Vagina (tissue), 2 donors: ENCODE results near the gene GPR156. TPM values are rescaled to one million over a fixed set of nuclear protein-coding genes. Genes with fewer than 3 reads are reported as not detected.

Source experiments
- DNase-seq, 2 donors: peaks; one replicate each; pipeline ENCODE4 v3.0.0-alpha.2; 2017; ENCODE audit errors: extremely low spot score in 2 of 2
- H3K27ac ChIP-seq: fragments of 200-600 bp; sonication (generic); one replicate; pipeline ENCODE4 v1.5.1; 2019
- H3K27me3 ChIP-seq: fragments of 200-600 bp; sonication (generic); one replicate; pipeline ENCODE4 v1.5.1; 2019
- H3K36me3 ChIP-seq, 2 donors: fragments of 200-600 bp; sonication (generic); one replicate each; pipeline ENCODE4 v1.5.1; 2017 to 2019
- H3K4me1 ChIP-seq: fragments of 200-600 bp; sonication (generic); one replicate; pipeline ENCODE4 v1.5.1; 2019
- H3K4me3 ChIP-seq, 2 donors: fragments of 200-600 bp; sonication (generic); 1 replicate in 1 of 2; 2 replicates in 1 of 2; pipeline ENCODE4 v1.5.1; 2016 to 2019
- H3K9me3 ChIP-seq: fragments of 200-600 bp; sonication (generic); one replicate; pipeline ENCODE4 v1.5.1; 2019
- POLR2A ChIP-seq, 2 donors: fragments of 450-650 bp; IDR thresholded peaks; one replicate each; pipeline ENCODE4 v1.6.1; 2017; ENCODE audit warnings: antibody characterized with exemption in 2 of 2, mild to moderate bottlenecking in 2 of 2, moderate library complexity in 2 of 2
- POLR2AphosphoS5 ChIP-seq, 2 donors: sonication (generic); formaldehyde crosslinking; IDR thresholded peaks; one replicate each; pipeline ENCODE4 v1.9.0; 2017; ENCODE audit warnings: antibody characterized with exemption in 2 of 2, mild to moderate bottlenecking in 2 of 2, low read depth in 1 of 2; ENCODE audit not compliant: insufficient read depth in 1 of 2
- intact Hi-C: fragments of 100-400 bp; cut with DNase I; formaldehyde crosslinking; loops from one replicate; pipeline ENCODE4 v1.15.1; 2023
- total RNA-seq: library from RNA; depleted of rRNA; stranded (reverse); fragments of >200 nt; gene quantifications from one replicate; pipeline ENCODE4 v1.2.3, GENCODE V29; 2016
- TF ChIP-seq, protein P1 (sequence below), 3 experiments: fragments of 450-650 bp in 2 of 3; fragments of 200-600 bp in 1 of 3; sonication (generic) in 1 of 3; IDR thresholded peaks; one replicate each; pipeline ENCODE4 v1.5.1; 2017 to 2019; ENCODE audit warnings: antibody characterized with exemption in 3 of 3, mild to moderate bottlenecking in 2 of 3, moderate library complexity in 2 of 3

Gene GPR156
- total RNA-seq, 1 donor from 2014 or later: not detected

GRCh38 chr3:120155108-120155507 is 129.9 kb downstream of the GPR156 start:
- no peak for DNase-seq
- intact Hi-C loops: no loop called here
- peaks cover under 1% of the 10 kb centered on the region for H3K4me1 ChIP-seq
- no peak overlapping the region for H3K27ac ChIP-seq
- peaks cover 3% of the 10 kb centered on the region for H3K9me3 ChIP-seq
- H3K27me3 ChIP-seq: no peaks in the 10 kb centered on the region
- H3K36me3 ChIP-seq: no peaks in the 10 kb centered on the region
- TF ChIP-seq POLR2A (IDR thresholded peaks at IDR 0.05) (no peak), POLR2AphosphoS5 (IDR thresholded peaks at IDR 0.05; ENCODE audit: insufficient read depth in 1 of 2, low read depth in 1 of 2) (no peak)
- TF ChIP-seq, protein P1, sequence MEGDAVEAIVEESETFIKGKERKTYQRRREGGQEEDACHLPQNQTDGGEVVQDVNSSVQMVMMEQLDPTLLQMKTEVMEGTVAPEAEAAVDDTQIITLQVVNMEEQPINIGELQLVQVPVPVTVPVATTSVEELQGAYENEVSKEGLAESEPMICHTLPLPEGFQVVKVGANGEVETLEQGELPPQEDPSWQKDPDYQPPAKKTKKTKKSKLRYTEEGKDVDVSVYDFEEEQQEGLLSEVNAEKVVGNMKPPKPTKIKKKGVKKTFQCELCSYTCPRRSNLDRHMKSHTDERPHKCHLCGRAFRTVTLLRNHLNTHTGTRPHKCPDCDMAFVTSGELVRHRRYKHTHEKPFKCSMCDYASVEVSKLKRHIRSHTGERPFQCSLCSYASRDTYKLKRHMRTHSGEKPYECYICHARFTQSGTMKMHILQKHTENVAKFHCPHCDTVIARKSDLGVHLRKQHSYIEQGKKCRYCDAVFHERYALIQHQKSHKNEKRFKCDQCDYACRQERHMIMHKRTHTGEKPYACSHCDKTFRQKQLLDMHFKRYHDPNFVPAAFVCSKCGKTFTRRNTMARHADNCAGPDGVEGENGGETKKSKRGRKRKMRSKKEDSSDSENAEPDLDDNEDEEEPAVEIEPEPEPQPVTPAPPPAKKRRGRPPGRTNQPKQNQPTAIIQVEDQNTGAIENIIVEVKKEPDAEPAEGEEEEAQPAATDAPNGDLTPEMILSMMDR (IDR thresholded peaks at IDR 0.05): no peak
- no peak overlapping the region for H3K4me3 ChIP-seq

- Histone ChIP-seq H3K4me3 (no peak overlapping the region), H3K4me1 (no peaks in the 10 kb centered on the region), H3K27me3 (no peaks in the 10 kb centered on the region), H3K36me3 (no peaks in the 10 kb centered on the region), H3K9me3 (peaks cover 3% of the 10 kb centered on the region), H3K27ac (no peak overlapping the region)
- intact Hi-C loops: no loop called here
- no peak for DNase-seq
- TF ChIP-seq POLR2A (IDR thresholded peaks at IDR 0.05) (no peak), POLR2AphosphoS5 (IDR thresholded peaks at IDR 0.05; ENCODE audit: insufficient read depth in 1 of 2, low read depth in 1 of 2) (peak in 1 of 2 donors; percentile 39)
- TF ChIP-seq, protein P1 (IDR thresholded peaks at IDR 0.05): no peak
These were observed 131.7 kb downstream of the GPR156 start for GRCh38 chr3:120153294-120153693.

- intact Hi-C loops: no loop called here
- no peaks in the 10 kb centered on the region for H3K36me3 ChIP-seq
- peaks cover 3% of the 10 kb centered on the region for H3K9me3 ChIP-seq
- H3K27ac ChIP-seq: no peak overlapping the region
- TF ChIP-seq, protein P1 (IDR thresholded peaks at IDR 0.05): no peak
- TF ChIP-seq POLR2A (IDR thresholded peaks at IDR 0.05): no peak
- TF ChIP-seq POLR2AphosphoS5 (IDR thresholded peaks at IDR 0.05; ENCODE audit: insufficient read depth in 1 of 2, low read depth in 1 of 2): no peak
- DNase-seq: no peak
- no peak overlapping the region for H3K4me3 ChIP-seq
- H3K27me3 ChIP-seq: no peaks in the 10 kb centered on the region
- H3K4me1 ChIP-seq: peaks cover 14% of the 10 kb centered on the region
These were observed 133.2 kb downstream of the GPR156 start for GRCh38 chr3:120151791-120152190.

- TF ChIP-seq POLR2AphosphoS5 (IDR thresholded peaks at IDR 0.05; ENCODE audit: insufficient read depth in 1 of 2, low read depth in 1 of 2) (no peak), POLR2A (IDR thresholded peaks at IDR 0.05) (no peak)
- TF ChIP-seq, protein P1 (IDR thresholded peaks at IDR 0.05): no peak
- Histone ChIP-seq H3K9me3 (no peaks in the 10 kb centered on the region), H3K27ac (no peak overlapping the region), H3K4me3 (no peak overlapping the region), H3K27me3 (no peaks in the 10 kb centered on the region), H3K4me1 (peaks cover 29% of the 10 kb centered on the region), H3K36me3 (no peaks in the 10 kb centered on the region)
- no peak for DNase-seq
- intact Hi-C loops: no loop called here
These were observed 136.7 kb downstream of the GPR156 start for GRCh38 chr3:120148187-120148949.
